C1 segment of cervical spinal cord (tissue), 14 donors: ENCODE data around the gene ZNF217.
"Not testable (repeated sequence)": the region's sequence is repeated elsewhere in the genome, so short reads cannot be mapped to it uniquely, and the experiment has no call there.

Source experiments
- DNase-seq, 14 donors: peaks; one replicate each; lab custom pipeline; 2025; lab: John Stamatoyannopoulos, UW

The ZNF217 gene

GRCh38 chr20:53534037-53534436 lies 59.6 kb downstream of the ZNF217 start:
- DNase-seq = no peak

- no peak for DNase-seq
Observed at GRCh38 chr20:53533500-53533899, 60.1 kb downstream of the ZNF217 start.

- DNase-seq = not testable (repeated sequence)
Observed at GRCh38 chr20:53532654-53533312, 60.9 kb downstream of the ZNF217 start.

GRCh38 chr20:53530440-53530839 lies 63.2 kb downstream of the ZNF217 start:
- no peak for DNase-seq

GRCh38 chr20:53529658-53530057 lies 64.0 kb downstream of the ZNF217 start:
- no peak for DNase-seq

- no peak for DNase-seq
Observed at GRCh38 chr20:53527196-53527595, 66.4 kb downstream of the ZNF217 start.

- DNase-seq = no peak
Observed at GRCh38 chr20:53524589-53525312, 68.9 kb downstream of the ZNF217 start.

GRCh38 chr20:53523615-53524014 lies 70.0 kb downstream of the ZNF217 start:
- not testable (repeated sequence) for DNase-seq

- no peak for DNase-seq
Observed at GRCh38 chr20:53522696-53523095, 70.9 kb downstream of the ZNF217 start.

GRCh38 chr20:53522026-53522425 lies 71.6 kb downstream of the ZNF217 start:
- DNase-seq = no peak

- not testable (repeated sequence) for DNase-seq
Observed at GRCh38 chr20:53521421-53521820, 72.2 kb downstream of the ZNF217 start.

GRCh38 chr20:53517146-53517545 lies 76.5 kb downstream of the ZNF217 start:
- DNase-seq = no peak
